Globus pallidus (tissue), 1 donor: ENCODE results near the gene VPREB3.

ENCODE experiments used
- DNase-seq: peaks from one replicate; pipeline ENCODE4 v3.0.0-alpha.2; 2015; ENCODE audit warnings: low spot score

VPREB3 gene

GRCh38 chr22:23782703-23783102, 28.5 kb upstream of the VPREB3 start:
- DNase-seq: no peak

- no peak for DNase-seq
These were observed 28.0 kb upstream of the VPREB3 start for GRCh38 chr22:23782252-23782651.

- peak; percentile 52 for DNase-seq
These were observed 27.4 kb upstream of the VPREB3 start for GRCh38 chr22:23781511-23782183.

GRCh38 chr22:23781065-23781464, 26.8 kb upstream of the VPREB3 start:
- peak; percentile 95 for DNase-seq

- no peak for DNase-seq
These were observed 26.0 kb upstream of the VPREB3 start for GRCh38 chr22:23780146-23780748.

GRCh38 chr22:23779731-23780130, 25.5 kb upstream of the VPREB3 start:
- no peak for DNase-seq

GRCh38 chr22:23779083-23779482, 24.9 kb upstream of the VPREB3 start:
- no peak for DNase-seq

- DNase-seq: no peak
These were observed 24.3 kb upstream of the VPREB3 start for GRCh38 chr22:23778577-23778900.

GRCh38 chr22:23777776-23778576, 23.8 kb upstream of the VPREB3 start:
- no peak for DNase-seq

GRCh38 chr22:23775779-23776375, 21.7 kb upstream of the VPREB3 start:
- DNase-seq: no peak

- no peak for DNase-seq
These were observed 20.8 kb upstream of the VPREB3 start for GRCh38 chr22:23774922-23775436.

GRCh38 chr22:23774114-23774921, 20.1 kb upstream of the VPREB3 start:
- DNase-seq: no peak

GRCh38 chr22:23773483-23774113, 19.4 kb upstream of the VPREB3 start:
- no peak for DNase-seq

GRCh38 chr22:23772649-23773473, 18.6 kb upstream of the VPREB3 start, which contains the start of gene MMP11:
Gene MMP11 (plus strand): TSS chr22:23772849. CDS start chr22:23772871, 22 bp downstream.
- no peak for DNase-seq

GRCh38 chr22:23772315-23772648, 18.1 kb upstream of the VPREB3 start:
- DNase-seq: no peak

- DNase-seq: no peak
These were observed 15.2 kb upstream of the VPREB3 start for GRCh38 chr22:23769321-23769965.

- DNase-seq: peak; percentile 85
These were observed 13.7 kb upstream of the VPREB3 start, which contains the start of gene CHCHD10 for GRCh38 chr22:23767673-23768548. Gene CHCHD10 (minus strand): TSS chr22:23767972. CDS start chr22:23767874, 98 bp downstream.

GRCh38 chr22:23767303-23767672, 13.1 kb upstream of the VPREB3 start:
- DNase-seq: no peak
